K562 (cell line): ENCODE data around the gene DAPK1. TPM values are rescaled to one million over a fixed set of nuclear protein-coding genes. Genes with fewer than 3 reads are reported as not detected.
A peak's percentile ranks its signal among the peaks of the same experiment; 100 is the strongest.

Experiments
- BHLHE40 ChIP-seq: IDR thresholded peaks from 2 replicates; pipeline ENCODE4 v1.6.1; 2011; ENCODE audit warnings: low read length, improper control_type of control experiment
- CBX5 ChIP-seq: IDR thresholded peaks from 2 replicates; pipeline ENCODE4 v1.6.1; 2014; ENCODE audit warnings: low read depth, borderline replicate concordance
- CREM ChIP-seq: IDR thresholded peaks from 2 replicates; pipeline ENCODE4 v1.6.1; 2014; ENCODE audit warnings: antibody characterized with exemption, low read depth
- CTBP1 ChIP-seq: fragments of 450-650 bp; IDR thresholded peaks from 2 replicates; pipeline ENCODE4 v1.6.1; 2016; ENCODE audit warnings: borderline replicate concordance
- CXXC5 ChIP-seq: fragments of 250-450 bp; sonication (Bioruptor Pico); IDR thresholded peaks from 2 replicates; pipeline ENCODE4 v1.8.0; 2022; ENCODE audit warnings: inconsistent platforms, mild to moderate bottlenecking, moderate library complexity
- DIDO1 ChIP-seq: fragments of 450-650 bp; IDR thresholded peaks from 2 replicates; pipeline ENCODE4 v1.6.1; 2016; ENCODE audit warnings: low read depth, missing biosample characterization, missing genetic modification characterization
- FOS ChIP-seq: IDR thresholded peaks from 3 replicates; pipeline ENCODE4 v1.6.1; 2011; ENCODE audit not compliant: insufficient read length; ENCODE audit errors: extremely low read depth
- HDAC1 ChIP-seq, 2 experiments: fragments of 450-650 bp; IDR thresholded peaks; 2 replicates each; pipeline ENCODE4 v1.6.1; 2016 to 2017; ENCODE audit warnings: inconsistent platforms in 1 of 2, mild to moderate bottlenecking in 1 of 2, moderate library complexity in 1 of 2
- IFI16 ChIP-seq: fragments of 250-450 bp; sonication (Bioruptor Pico); IDR thresholded peaks from 2 replicates; pipeline ENCODE4 v2.1.2; 2022; ENCODE audit warnings: mild to moderate bottlenecking, inconsistent platforms
- JUNB ChIP-seq: fragments of 450-650 bp; formaldehyde crosslinking; conservative IDR thresholded peaks from 2 replicates; pipeline ENCODE4 v1.4.0; 2020; ENCODE audit warnings: mild to moderate bottlenecking
- KLF16 ChIP-seq: IDR thresholded peaks from 2 replicates; pipeline ENCODE4 v1.6.1; 2016; ENCODE audit warnings: antibody characterized with exemption
- MAFG ChIP-seq: fragments of 450-650 bp; conservative IDR thresholded peaks from 2 replicates; pipeline ENCODE4 v1.6.1; 2016; ENCODE audit warnings: missing genetic modification characterization, missing compliant biosample characterization
- NR2C1 ChIP-seq, 2 experiments: fragments of 450-650 bp; IDR thresholded peaks; 2 replicates each; pipeline ENCODE4 v1.6.1; 2017; ENCODE audit warnings: mild to moderate bottlenecking in 2 of 2, antibody characterized with exemption in 1 of 2, inconsistent platforms in 1 of 2, missing compliant biosample characterization in 1 of 2, missing genetic modification characterization in 1 of 2
- PHF21A ChIP-seq: fragments of 450-650 bp; IDR thresholded peaks from 2 replicates; pipeline ENCODE4 v1.6.1; 2017; ENCODE audit warnings: low read depth, borderline replicate concordance
- SMARCA5 ChIP-seq: fragments of 450-650 bp; IDR thresholded peaks from 2 replicates; pipeline ENCODE4 v1.6.1; 2016
- SOX6 ChIP-seq: fragments of 450-650 bp; IDR thresholded peaks from 2 replicates; pipeline ENCODE4 v1.6.1; 2014; ENCODE audit warnings: mild to moderate bottlenecking
- SREBF1 ChIP-seq: fragments of 150-350 bp; IDR thresholded peaks from 2 replicates; pipeline ENCODE4 v1.6.1; 2014; ENCODE audit warnings: antibody characterized with exemption, low read depth, low read length, borderline replicate concordance
- TBL1XR1 ChIP-seq, 2 experiments: IDR thresholded peaks; 2 replicates each; pipeline ENCODE4 v1.6.1; 2012; ENCODE audit warnings: improper control_type of control experiment in 2 of 2, low read length in 2 of 2, mild to moderate bottlenecking in 1 of 2
- ZNF165 ChIP-seq: fragments of 250-450 bp; sonication (Bioruptor Pico); IDR thresholded peaks from 2 replicates; pipeline ENCODE4 v1.4.0; 2020; ENCODE audit warnings: borderline replicate concordance
- ZNF764 ChIP-seq: fragments of 250-450 bp; sonication (Bioruptor Pico); IDR thresholded peaks from 2 replicates; pipeline ENCODE4 v1.4.0; 2020; ENCODE audit warnings: low read depth, mild to moderate bottlenecking, moderate library complexity
- polyA plus RNA-seq, 8 experiments: library from polyadenylated mRNA; depleted of rRNA in 4 of 8; stranded (reverse) in 5 of 8; unstranded in 3 of 8; fragments of >200 nt; fragmentation: Nextera tagmentation in 2 of 8; fragmentation: Illumina TruSeq in 1 of 8; extraction: Ambion mirVana in 2 of 8; extraction: Trizol in 1 of 8; gene quantifications; 2 replicates each; pipeline versions ENCODE4 v1.2.1 to v1.2.3, GENCODE V29; 2011 to 2014; ENCODE audit warnings: inconsistent platforms in 1 of 8, missing spikeins in 1 of 8
- total RNA-seq, 7 experiments: library from RNA; depleted of rRNA in 6 of 7; stranded (reverse); fragments of >200 nt in 6 of 7; fragmentation: Illumina TruSeq in 2 of 7; extraction: Trizol in 2 of 7; gene quantifications; 2 replicates each; pipeline versions ENCODE4 v1.2.1 to v1.2.3, GENCODE V29; 2011 to 2021; ENCODE audit warnings: low replicate concordance in 1 of 7
- TF ChIP-seq, protein P1 (sequence below): fragments of 450-650 bp; IDR thresholded peaks from 2 replicates; pipeline ENCODE4 v1.6.1; 2014; ENCODE audit warnings: low read depth, mild to moderate bottlenecking, moderate library complexity, borderline replicate concordance
- TF ChIP-seq, protein P2 (sequence below): fragments of 250-450 bp; sonication (Bioruptor Pico); IDR thresholded peaks from 2 replicates; pipeline ENCODE4 v1.8.0; 2022; ENCODE audit warnings: moderate library complexity, mild to moderate bottlenecking, inconsistent platforms

DAPK1 gene
- total and polyA plus RNA-seq, 9 of the 15 experiments (the other 6 are each of a cell fraction or from before 2014, with no cell fraction given), result 1.7 to 26.4 (median 15.8) TPM

DNA sequence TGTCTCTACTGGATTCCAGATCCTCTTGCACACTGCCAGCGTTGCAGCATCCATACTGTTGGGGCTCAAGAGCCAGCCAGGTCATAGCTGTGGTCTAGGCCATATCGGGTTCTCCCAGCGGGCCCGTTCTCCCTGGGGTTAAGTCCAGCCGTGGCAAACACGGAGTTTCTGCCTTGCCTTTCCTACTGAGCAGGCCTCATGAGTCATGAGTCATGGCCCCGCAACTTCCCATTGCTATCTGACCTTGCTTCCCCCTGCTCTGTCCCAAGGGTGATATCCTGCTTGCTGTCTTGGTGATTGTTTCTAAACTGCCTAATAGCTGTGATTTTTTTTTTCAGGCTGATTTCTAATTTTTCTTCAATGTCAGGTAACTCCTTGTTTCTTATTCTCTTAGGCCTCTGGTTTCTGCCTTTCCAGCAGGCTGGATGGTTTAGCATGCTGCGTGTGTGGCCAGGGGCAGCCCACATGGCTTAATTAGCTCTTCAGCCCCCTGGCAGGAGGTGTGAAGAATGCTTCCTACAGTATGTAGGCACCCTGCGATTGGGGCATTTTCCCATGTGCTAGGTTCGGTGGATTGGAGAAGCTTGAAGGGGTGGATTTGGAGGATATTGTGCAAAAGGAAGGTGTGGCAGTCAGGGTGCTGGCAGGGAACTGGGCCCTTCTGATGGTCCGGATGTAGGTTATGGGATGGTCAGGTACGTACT is 18.7 kb downstream of the DAPK1 start (continued):
- TF ChIP-seq, protein P1, sequence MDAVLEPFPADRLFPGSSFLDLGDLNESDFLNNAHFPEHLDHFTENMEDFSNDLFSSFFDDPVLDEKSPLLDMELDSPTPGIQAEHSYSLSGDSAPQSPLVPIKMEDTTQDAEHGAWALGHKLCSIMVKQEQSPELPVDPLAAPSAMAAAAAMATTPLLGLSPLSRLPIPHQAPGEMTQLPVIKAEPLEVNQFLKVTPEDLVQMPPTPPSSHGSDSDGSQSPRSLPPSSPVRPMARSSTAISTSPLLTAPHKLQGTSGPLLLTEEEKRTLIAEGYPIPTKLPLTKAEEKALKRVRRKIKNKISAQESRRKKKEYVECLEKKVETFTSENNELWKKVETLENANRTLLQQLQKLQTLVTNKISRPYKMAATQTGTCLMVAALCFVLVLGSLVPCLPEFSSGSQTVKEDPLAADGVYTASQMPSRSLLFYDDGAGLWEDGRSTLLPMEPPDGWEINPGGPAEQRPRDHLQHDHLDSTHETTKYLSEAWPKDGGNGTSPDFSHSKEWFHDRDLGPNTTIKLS, result peak; percentile 62; the same call in 1 of the 2 replicates
- peak in 1 of 2 experiments; percentile 96; a peak in 2 of 4 replicates for TF ChIP-seq HDAC1 (IDR thresholded peaks at IDR 0.05)
- TF ChIP-seq KLF16, result peak; percentile 73
- no peak for TF ChIP-seq SREBF1
- TF ChIP-seq SOX6, result peak; percentile 62; the same call in 1 of the 2 replicates
- peak; percentile 44; the same call in 1 of the 2 replicates for TF ChIP-seq NR2C1 (IDR thresholded peaks at IDR 0.05)
- peak; percentile 77 for TF ChIP-seq NR2C1 (tag; IDR thresholded peaks at IDR 0.05)
- TF ChIP-seq BHLHE40, result peak; percentile 34; the same call in 1 of the 2 replicates
- peak in 1 of 2 experiments; percentile 76; a peak in 2 of 4 replicates for TF ChIP-seq TBL1XR1 (IDR thresholded peaks at IDR 0.05; ENCODE audit: low read length in 2 of 2)
- TF ChIP-seq, protein P2, sequence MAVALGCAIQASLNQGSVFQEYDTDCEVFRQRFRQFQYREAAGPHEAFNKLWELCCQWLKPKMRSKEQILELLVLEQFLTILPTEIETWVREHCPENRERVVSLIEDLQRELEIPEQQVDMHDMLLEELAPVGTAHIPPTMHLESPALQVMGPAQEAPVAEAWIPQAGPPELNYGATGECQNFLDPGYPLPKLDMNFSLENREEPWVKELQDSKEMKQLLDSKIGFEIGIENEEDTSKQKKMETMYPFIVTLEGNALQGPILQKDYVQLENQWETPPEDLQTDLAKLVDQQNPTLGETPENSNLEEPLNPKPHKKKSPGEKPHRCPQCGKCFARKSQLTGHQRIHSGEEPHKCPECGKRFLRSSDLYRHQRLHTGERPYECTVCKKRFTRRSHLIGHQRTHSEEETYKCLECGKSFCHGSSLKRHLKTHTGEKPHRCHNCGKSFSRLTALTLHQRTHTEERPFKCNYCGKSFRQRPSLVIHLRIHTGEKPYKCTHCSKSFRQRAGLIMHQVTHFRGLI (CRISPR knock-in tag), result no peak
- TF ChIP-seq DIDO1 (tag), result no peak
- TF ChIP-seq PHF21A, result peak; percentile 95
- TF ChIP-seq IFI16, result no peak
- TF ChIP-seq ZNF165 (CRISPR knock-in tag), result no peak
- peak; percentile 43 for TF ChIP-seq MAFG
- TF ChIP-seq CTBP1, result peak; percentile 64; the same call in 1 of the 2 replicates
- peak; percentile 71 for TF ChIP-seq CXXC5 (CRISPR knock-in tag)
- TF ChIP-seq CBX5, result no peak
- TF ChIP-seq JUNB (CRISPR knock-in tag), result peak; percentile 57; the same call in 1 of the 2 replicates
- TF ChIP-seq FOS, result peak; percentile 55
- no peak for TF ChIP-seq SMARCA5
- peak; percentile 45; the same call in 1 of the 2 replicates for TF ChIP-seq CREM
- no peak for TF ChIP-seq ZNF764
